H1 (cell line): Measurements from ENCODE around the gene CUL9. TPM values are rescaled to one million over a fixed set of nuclear protein-coding genes. Genes with fewer than 3 reads are reported as not detected.

ENCODE experiments used
- CTCF ChIA-PET: fragments of 300-600 bp; sonication (Branson Sonifier 250); formaldehyde crosslinking; loops from one replicate; lab custom pipeline; 2021; ENCODE audit not compliant: partially characterized antibody; lab: Charles Lee
- POLR2A ChIA-PET: fragments of 300-600 bp; sonication (Branson Sonifier 250); formaldehyde crosslinking; loops from one replicate; lab custom pipeline; 2021; ENCODE audit warnings: inconsistent platforms; ENCODE audit not compliant: partially characterized antibody; lab: Charles Lee
- DNase-seq, 2 experiments: peaks; one replicate each; pipeline versions ENCODE4 v3.0.0 to v3.0.0-alpha.2; 2010 to 2022; ENCODE audit warnings: low spot score in 2 of 2, low read depth in 1 of 2, mixed read lengths in 1 of 2
- FAIRE-seq: peaks from 2 replicates; lab custom pipeline; 2011; peaks lifted over from hg19 to GRCh38; lab: Jason Lieb, UNC
- H2AFZ ChIP-seq: 2 replicates; pipeline ENCODE4 v1.8.1; 2012; ENCODE audit warnings: low read length, inconsistent platforms
- H2AK5ac ChIP-seq: 2 replicates; pipeline ENCODE4 v1.6.1; 2013; ENCODE audit warnings: low read depth, low read length
- H2BK120ac ChIP-seq: replicated peaks from 2 replicates; pipeline ENCODE3; 2013; ENCODE audit warnings: low read depth, low read length, inconsistent platforms
- H2BK12ac ChIP-seq: 2 replicates; pipeline ENCODE4 v1.6.1; 2013; ENCODE audit warnings: low read depth, low read length
- H2BK15ac ChIP-seq: 2 replicates; pipeline ENCODE4 v1.6.1; 2013; ENCODE audit warnings: low read length
- H2BK20ac ChIP-seq: 2 replicates; pipeline ENCODE4 v1.6.1; 2013; ENCODE audit warnings: low read length
- H2BK5ac ChIP-seq: 2 replicates; pipeline ENCODE4 v1.6.1; 2013; ENCODE audit warnings: low read depth, low read length
- H3K14ac ChIP-seq: 2 replicates; pipeline ENCODE4 v1.6.1; 2013; ENCODE audit warnings: inconsistent platforms; ENCODE audit not compliant: insufficient read length
- H3K18ac ChIP-seq: 2 replicates; pipeline ENCODE4 v1.6.1; 2013; ENCODE audit warnings: low read length; ENCODE audit errors: extremely low read depth
- H3K23ac ChIP-seq: 2 replicates; pipeline ENCODE4 v1.6.1; 2013; ENCODE audit warnings: inconsistent platforms; ENCODE audit not compliant: insufficient read length
- H3K23me2 ChIP-seq: 2 replicates; pipeline ENCODE4 v1.6.1; 2013; ENCODE audit warnings: low read depth, low read length
- H3K27ac ChIP-seq: 2 replicates; pipeline ENCODE4 v1.6.1; 2011; ENCODE audit warnings: low read depth, low read length, inconsistent platforms
- H3K27me3 ChIP-seq, 4 experiments: replicated peaks in 1 of 4; 1 replicate in 1 of 4; 2 replicates in 3 of 4; pipeline versions ENCODE4 v1.6.1 to v1.8.1; 2011 to 2013; ENCODE audit warnings: low read length in 3 of 4, mild to moderate bottlenecking in 3 of 4, inconsistent platforms in 2 of 4, mixed read lengths in 2 of 4, moderate library complexity in 1 of 4; ENCODE audit not compliant: control insufficient read depth in 3 of 4, insufficient read depth in 3 of 4; ENCODE audit errors: extremely low read depth in 1 of 4
- H3K36me3 ChIP-seq, 4 experiments: 2 replicates each; pipeline versions ENCODE4 v1.6.1 to v1.8.1; 2011 to 2013; ENCODE audit warnings: mild to moderate bottlenecking in 4 of 4, low read length in 3 of 4, moderate library complexity in 2 of 4, control low read depth in 1 of 4, inconsistent platforms in 1 of 4; ENCODE audit not compliant: insufficient read depth in 4 of 4, control insufficient read depth in 2 of 4
- H3K4ac ChIP-seq: replicated peaks from 2 replicates; pipeline ENCODE3; 2013; ENCODE audit warnings: low read length, low read depth, mixed read lengths, inconsistent platforms; ENCODE audit not compliant: insufficient read length
- H3K4me1 ChIP-seq, 4 experiments: replicated peaks in 1 of 4; 1 replicate in 1 of 4; 2 replicates in 3 of 4; pipeline versions ENCODE4 v1.6.1 to v1.8.1; 2011 to 2013; ENCODE audit warnings: low read length in 3 of 4, inconsistent platforms in 2 of 4, mixed read lengths in 1 of 4; ENCODE audit not compliant: insufficient read depth in 4 of 4, control insufficient read depth in 3 of 4
- H3K4me2 ChIP-seq, 2 experiments: 2 replicates each; pipeline versions ENCODE4 v1.6.1 to v1.8.1; 2011 to 2013; ENCODE audit warnings: low read depth in 2 of 2, low read length in 2 of 2, control low read depth in 1 of 2, inconsistent platforms in 1 of 2, mild to moderate bottlenecking in 1 of 2; ENCODE audit not compliant: insufficient read depth in 1 of 2
- H3K4me3 ChIP-seq, 4 experiments: fragments of 200-600, 300-600 bp in 1 of 4; sonication (generic), shearing (Covaris generic), sonication (Bioruptor Twin) in 1 of 4; 2 replicates each; pipeline versions ENCODE4 v1.5.1 to v1.8.1; 2011 to 2016; ENCODE audit warnings: low read length in 4 of 4, low read depth in 3 of 4, control low read depth in 2 of 4, inconsistent platforms in 2 of 4, mild to moderate bottlenecking in 2 of 4, mixed read lengths in 1 of 4, moderate library complexity in 1 of 4; ENCODE audit not compliant: insufficient read depth in 2 of 4; ENCODE audit errors: extremely low read depth in 1 of 4
- H3K56ac ChIP-seq: replicated peaks from 2 replicates; pipeline ENCODE3; 2013; ENCODE audit warnings: low read depth, mild to moderate bottlenecking, mixed read lengths, low read length, inconsistent platforms; ENCODE audit not compliant: insufficient read length
- H3K79me1 ChIP-seq: 2 replicates; pipeline ENCODE4 v1.6.1; 2013; ENCODE audit warnings: low read depth, low read length, control low read depth
- H3K79me2 ChIP-seq, 2 experiments: 2 replicates each; pipeline versions ENCODE4 v1.6.1 to v1.8.1; 2012 to 2013; ENCODE audit warnings: low read length in 2 of 2, mild to moderate bottlenecking in 2 of 2, inconsistent platforms in 1 of 2; ENCODE audit not compliant: insufficient read depth in 2 of 2, control insufficient read depth in 1 of 2
- H3K9ac ChIP-seq, 4 experiments: replicated peaks in 1 of 4; 1 replicate in 1 of 4; 2 replicates in 3 of 4; pipeline versions ENCODE4 v1.6.1 to v1.8.1; 2011 to 2013; ENCODE audit warnings: low read depth in 3 of 4, low read length in 3 of 4, control low read depth in 2 of 4, mild to moderate bottlenecking in 2 of 4, moderate library complexity in 2 of 4, inconsistent platforms in 1 of 4; ENCODE audit errors: extremely low read depth in 1 of 4
- H3K9me3 ChIP-seq, 2 experiments: 2 replicates each; pipeline versions ENCODE4 v1.6.1 to v1.8.1; 2012 to 2013; ENCODE audit warnings: mild to moderate bottlenecking in 2 of 2, moderate library complexity in 2 of 2, control low read depth in 1 of 2, inconsistent platforms in 1 of 2, low read depth in 1 of 2, low read length in 1 of 2, mixed read lengths in 1 of 2; ENCODE audit not compliant: insufficient read depth in 2 of 2
- H4K20me1 ChIP-seq, 2 experiments: replicated peaks in 1 of 2; 2 replicates each; pipeline versions ENCODE3 to v1.8.1; 2011 to 2013; ENCODE audit warnings: inconsistent platforms in 2 of 2, low read length in 2 of 2, mild to moderate bottlenecking in 1 of 2; ENCODE audit not compliant: insufficient read depth in 2 of 2, control insufficient read depth in 1 of 2
- H4K5ac ChIP-seq: 2 replicates; pipeline ENCODE4 v1.6.1; 2013; ENCODE audit warnings: low read length, low read depth, mixed read lengths, inconsistent platforms; ENCODE audit not compliant: insufficient read length
- H4K8ac ChIP-seq: 2 replicates; pipeline ENCODE4 v1.8.0; 2013; ENCODE audit warnings: mild to moderate bottlenecking, moderate library complexity, low read length, inconsistent platforms; ENCODE audit not compliant: insufficient read depth; ENCODE audit errors: extremely low read depth
- H4K91ac ChIP-seq: replicated peaks from 2 replicates; pipeline ENCODE3; 2013; ENCODE audit warnings: low read length, mixed read lengths, inconsistent platforms; ENCODE audit not compliant: insufficient read length
- CHD1 ChIP-seq: IDR thresholded peaks from 2 replicates; pipeline ENCODE4 v1.6.1; 2012; ENCODE audit warnings: low read depth, low read length, improper control_type of control experiment
- CTBP2 ChIP-seq: IDR thresholded peaks from 2 replicates; pipeline ENCODE4 v1.7.0; 2011; ENCODE audit warnings: borderline replicate concordance, mild to moderate bottlenecking, moderate library complexity, mixed read lengths, low read length; ENCODE audit not compliant: insufficient read depth, insufficient read length
- E2F6 ChIP-seq: IDR thresholded peaks from 2 replicates; pipeline ENCODE4 v1.6.1; 2012; ENCODE audit warnings: inconsistent platforms
- GTF2F1 ChIP-seq: IDR thresholded peaks from 2 replicates; pipeline ENCODE4 v1.6.1; 2012; ENCODE audit warnings: low read depth, low read length, improper control_type of control experiment, borderline replicate concordance
- MAFK ChIP-seq: IDR thresholded peaks from 2 replicates; pipeline ENCODE4 v1.6.1; 2012; ENCODE audit warnings: low read depth, mild to moderate bottlenecking, improper control_type of control experiment, low read length
- NRF1 ChIP-seq: IDR thresholded peaks from 2 replicates; pipeline ENCODE4 v1.6.1; 2011; ENCODE audit warnings: mild to moderate bottlenecking, low read depth, low read length, improper control_type of control experiment
- PHF8 ChIP-seq: fragments of 200-600 bp; sonication (generic); conservative IDR thresholded peaks from 2 replicates; pipeline ENCODE4 v1.7.1; 2012; ENCODE audit warnings: low read depth, mild to moderate bottlenecking, inconsistent platforms, low read length, moderate library complexity
- POLR2A ChIP-seq, 2 experiments: IDR thresholded peaks; 1 replicate in 1 of 2; 2 replicates in 1 of 2; pipeline ENCODE4 v1.6.1; 2011; ENCODE audit warnings: low read depth in 2 of 2, low read length in 2 of 2, mild to moderate bottlenecking in 2 of 2; ENCODE audit errors: control extremely low read depth in 1 of 2
- RAD21 ChIP-seq, 2 experiments: IDR thresholded peaks in 1 of 2; conservative IDR thresholded peaks in 1 of 2; 2 replicates each; pipeline ENCODE4 v1.6.1; 2011; ENCODE audit warnings: low read depth in 2 of 2, low read length in 2 of 2, improper control_type of control experiment in 1 of 2, inconsistent platforms in 1 of 2, mild to moderate bottlenecking in 1 of 2, moderate library complexity in 1 of 2
- RXRA ChIP-seq: IDR thresholded peaks from 2 replicates; pipeline ENCODE4 v1.6.1; 2011; ENCODE audit warnings: low read depth, mild to moderate bottlenecking, low read length, moderate library complexity; ENCODE audit not compliant: insufficient read depth
- SAP30 ChIP-seq: fragments of 300-600 bp; sonication (generic); IDR thresholded peaks from 2 replicates; pipeline ENCODE4 v1.7.1; 2012; ENCODE audit warnings: low read length, moderate library complexity, mild to moderate bottlenecking, inconsistent platforms; ENCODE audit not compliant: insufficient read depth, insufficient replicate concordance
- SIN3A ChIP-seq, 2 experiments: IDR thresholded peaks in 1 of 2; conservative IDR thresholded peaks in 1 of 2; 2 replicates each; pipeline ENCODE4 v1.6.1; 2011 to 2012; ENCODE audit warnings: low read length in 2 of 2, improper control_type of control experiment in 1 of 2, low read depth in 1 of 2, mild to moderate bottlenecking in 1 of 2
- SP4 ChIP-seq: IDR thresholded peaks from 2 replicates; pipeline ENCODE4 v1.6.1; 2012; ENCODE audit warnings: low read length, inconsistent platforms
- WGBS, 2 experiments: shearing (Covaris generic) in 1 of 2; methylation state at CpG; one replicate each; pipeline versions ENCODE4 v1.1.6 to v1.1.7; 2013 to 2015; ENCODE audit warnings: low lambda C conversion rate in 2 of 2, mixed read lengths in 2 of 2, inconsistent platforms in 1 of 2, low coverage in 1 of 2, missing lambda C conversion rate in 1 of 2; ENCODE audit not compliant: insufficient replicate concordance in 2 of 2, insufficient coverage in 1 of 2, insufficient read length in 1 of 2; ENCODE audit errors: extremely low coverage in 1 of 2, missing lambda C conversion rate in 1 of 2; 5-methylcytosine and 5-hydroxymethylcytosine counted together
- polyA plus RNA-seq, 7 experiments: library from polyadenylated mRNA; depleted of rRNA in 3 of 7; stranded (reverse) in 5 of 7; unstranded in 2 of 7; fragments of >200 nt in 5 of 7; fragments of 200-250 nt in 2 of 7; gene quantifications; 1 replicate in 5 of 7; 2 replicates in 1 of 7; 4 replicates in 1 of 7; pipeline versions ENCODE4 v1.2.1 to v1.2.3, GENCODE V29; 2011 to 2013; ENCODE audit warnings: missing spikeins in 2 of 7, mixed read lengths in 2 of 7
- total RNA-seq: library from RNA; stranded (reverse); fragmentation: NEBNext Ultra II Directional; extraction: Animal tissue kit (Norgen Biotek cat#: 25700); gene quantifications from 2 replicates; pipeline ENCODE4 v1.2.1, GENCODE V29; 2021

The CUL9 gene
- total and polyA plus RNA-seq, 2 of the 8 experiments (the other 6 are each of a cell fraction or from before 2014, with no cell fraction given), result 7.7 to 9.8 TPM

DNA sequence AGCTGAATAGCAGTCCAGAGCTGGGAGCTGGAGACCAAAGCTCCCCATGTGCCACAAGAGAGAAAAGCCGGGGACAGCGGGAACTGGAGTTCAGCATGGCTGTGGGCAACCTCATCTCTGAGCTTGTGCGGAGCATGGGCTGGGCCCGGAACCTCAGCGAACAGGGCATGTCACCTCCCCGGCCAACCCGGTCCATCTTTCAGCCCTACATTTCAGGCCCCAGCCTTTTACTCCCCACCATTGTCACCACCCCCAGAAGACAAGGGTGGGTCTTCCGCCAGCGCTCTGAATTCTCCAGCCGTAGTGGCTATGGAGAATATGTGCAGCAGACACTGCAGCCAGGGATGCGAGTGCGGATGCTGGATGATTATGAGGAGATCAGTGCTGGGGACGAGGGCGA, 4.0 kb downstream of the CUL9 start:
- Histone ChIP-seq H2BK15ac (no peak overlapping the region), H3K18ac (no peak overlapping the region), H3K23ac (no peak overlapping the region), H4K5ac (no peak overlapping the region), H3K4me2 (no peak overlapping the region), H2AK5ac (no peak overlapping the region), H3K14ac (no peak overlapping the region), H2BK20ac (no peak overlapping the region), H3K4me3 (no peak overlapping the region), H3K4ac (no peak overlapping the region), H4K20me1 (no peaks in the 10 kb centered on the region), H3K36me3 (peaks cover 0 to 3% (median 0%) of the 10 kb centered on the region in 4 experiments; a peak in 1 of 8 replicates), H3K56ac (no peak overlapping the region), H2BK12ac (no peak overlapping the region), H3K9me3 (no peaks in the 10 kb centered on the region), H4K91ac (no peak overlapping the region), H3K27ac (no peak overlapping the region), H3K27me3 (no peaks in the 10 kb centered on the region; a peak in 1 of 7 replicates), H2BK5ac (no peak overlapping the region), H3K79me1 (no peaks in the 10 kb centered on the region), H3K23me2 (peaks cover 8% of the 10 kb centered on the region), H3K9ac (no peak overlapping the region), H2BK120ac (no peak overlapping the region), H3K79me2 (no peaks in the 10 kb centered on the region), H3K4me1 (peaks cover 0 to 3% (median 1%) of the 10 kb centered on the region in 4 experiments; a peak in 1 of 7 replicates), H2AFZ (no peak overlapping the region), H4K8ac (no peak overlapping the region)
- WGBS, 2 experiments, result 91% methylated on average over 14 of the region's 14 CpGs; no CpG with 5 or more reads in 1 of the 2 experiments
- FAIRE-seq, result no peak
- DNase-seq, result no peak
- CTCF ChIA-PET, result no interaction called here
- POLR2A ChIA-PET, result interaction anchor here (0.7 to 2.9 kb wide), 3 partner anchors 9 to 15 kb away, joined by 3 to 16 read pairs (median 9); partner anchors contain the start of gene SRF
- TF ChIP-seq SP4 (no peak), RAD21 (IDR thresholded peaks at IDR 0.05 in 1 of 2, conservative IDR thresholded peaks at IDR 0.05 in 1 of 2; ENCODE audit: low read depth in 2 of 2, low read length in 2 of 2) (no peak), RXRA (no peak), E2F6 (no peak), GTF2F1 (no peak), CHD1 (no peak), SAP30 (no peak), NRF1 (no peak), SIN3A (conservative IDR thresholded peaks at IDR 0.05 in 1 of 2, IDR thresholded peaks at IDR 0.05 in 1 of 2; ENCODE audit: low read depth in 1 of 2, low read length in 2 of 2) (no peak), POLR2A (IDR thresholded peaks at IDR 0.05; ENCODE audit: control extremely low read depth in 1 of 2, low read depth in 2 of 2, low read length in 2 of 2) (no peak), PHF8 (no peak), MAFK (no peak), CTBP2 (no peak)
